Nephron progenitor cell (in vitro differentiated cells): ENCODE data around the gene SH2B2.

Source experiments
- DNase-seq: peaks from one replicate; pipeline ENCODE4 v3.0.0; 2021
- H3K27ac Mint-ChIP-seq: 2 replicates; pipeline ENCODE4 v1.8.0; 2021; ENCODE audit warnings: mild to moderate bottlenecking, moderate library complexity, mixed read lengths
- H3K27me3 Mint-ChIP-seq: 2 replicates; pipeline ENCODE4 v1.8.0; 2021; ENCODE audit warnings: mild to moderate bottlenecking, low read depth, mixed read lengths; ENCODE audit not compliant: poor library complexity
- H3K36me3 Mint-ChIP-seq: 2 replicates; pipeline ENCODE4 v1.8.0; 2021; ENCODE audit warnings: low read depth, mixed read lengths
- H3K4me1 Mint-ChIP-seq: 2 replicates; pipeline ENCODE4 v1.8.0; 2021; ENCODE audit warnings: mixed read lengths
- H3K4me3 Mint-ChIP-seq: 2 replicates; pipeline ENCODE4 v1.8.0; 2021; ENCODE audit warnings: mild to moderate bottlenecking, moderate library complexity, mixed read lengths
- H3K9me3 Mint-ChIP-seq: 2 replicates; pipeline ENCODE4 v1.8.0; 2021; ENCODE audit warnings: mild to moderate bottlenecking, moderate library complexity, mixed read lengths
- CTCF ChIP-seq: fragments of 200-600 bp; sonication (generic); IDR thresholded peaks from 2 replicates; pipeline ENCODE4 v1.5.0; 2021; ENCODE audit warnings: antibody characterized with exemption

SH2B2 gene

DNA sequence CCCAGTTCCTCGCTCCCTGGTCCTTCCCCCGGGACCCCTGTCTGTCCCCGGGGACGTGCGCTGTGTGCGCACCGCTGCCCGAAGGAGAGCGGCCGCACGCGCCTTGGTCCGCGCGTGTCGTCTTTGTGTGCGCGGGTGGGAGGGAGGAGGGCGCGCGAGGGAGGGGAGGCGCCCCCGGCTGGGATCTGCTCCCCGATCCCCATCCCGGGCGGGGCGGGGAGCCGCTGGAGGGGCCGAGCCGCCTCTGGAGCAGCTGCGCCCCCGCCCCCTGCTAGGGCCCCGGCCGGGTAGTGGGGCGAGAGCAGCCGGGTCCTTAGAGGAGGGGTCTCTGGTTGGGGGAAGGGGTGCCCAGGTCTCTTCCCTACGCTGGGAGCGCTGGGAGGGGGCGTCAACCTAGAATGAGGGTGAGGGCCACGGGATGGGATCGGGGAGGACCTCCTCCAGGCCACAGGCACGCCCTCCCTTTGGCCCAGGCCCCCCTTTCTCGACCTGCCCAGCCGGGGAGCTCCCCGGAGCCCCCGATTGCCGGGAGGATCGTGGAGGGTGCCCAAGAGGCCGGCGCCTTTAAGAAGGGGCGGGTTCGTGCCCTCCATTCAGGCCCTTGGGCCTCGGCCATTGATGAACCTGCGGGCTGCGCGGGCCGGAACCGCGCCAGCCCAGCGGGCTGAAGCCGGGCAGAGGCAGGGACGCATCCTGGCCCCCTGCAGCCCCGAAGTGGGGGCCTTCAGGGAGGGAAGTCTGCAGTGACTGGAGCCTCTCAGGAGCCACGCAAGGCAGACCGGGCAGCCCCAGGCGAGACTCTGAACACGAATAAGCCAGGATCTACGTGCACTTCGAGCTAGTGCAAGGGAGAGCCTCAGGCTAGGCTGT is 678 bp downstream of the SH2B2 start:
- Mint-ChIP-seq H3K4me1 (peaks cover 45% of the 10 kb centered on the region), H3K4me3 (peak overlapping the region; percentile 74), H3K27me3 (peaks cover 18% of the 10 kb centered on the region), H3K27ac (no peak overlapping the region), H3K9me3 (no peaks in the 10 kb centered on the region), H3K36me3 (no peaks in the 10 kb centered on the region)
- TF ChIP-seq CTCF = no peak
- peak; percentile 53 for DNase-seq

DNA sequence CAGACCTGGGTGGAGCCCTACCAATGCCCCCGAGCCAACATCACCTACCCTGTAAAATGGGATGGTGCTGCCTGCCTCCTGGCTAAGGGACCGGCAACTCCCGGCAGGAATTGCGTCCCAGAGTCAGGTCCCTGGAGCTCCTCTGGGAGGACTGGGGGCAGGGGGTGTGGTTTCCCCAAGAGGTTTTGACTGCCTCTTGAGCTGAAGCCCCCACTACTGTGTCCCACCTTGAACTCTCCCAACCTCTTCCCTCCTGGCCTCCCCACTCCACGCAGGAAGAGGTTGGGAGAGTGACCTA is 1.3 kb downstream of the SH2B2 start:
- H3K4me3 Mint-ChIP-seq = peak overlapping the region; percentile 72
- no peak for DNase-seq
- no peaks in the 10 kb centered on the region for H3K36me3 Mint-ChIP-seq
- no peak overlapping the region for H3K27ac Mint-ChIP-seq
- no peaks in the 10 kb centered on the region for H3K9me3 Mint-ChIP-seq
- H3K4me1 Mint-ChIP-seq = peaks cover 43% of the 10 kb centered on the region
- no peak for TF ChIP-seq CTCF
- H3K27me3 Mint-ChIP-seq = peaks cover 18% of the 10 kb centered on the region

DNA sequence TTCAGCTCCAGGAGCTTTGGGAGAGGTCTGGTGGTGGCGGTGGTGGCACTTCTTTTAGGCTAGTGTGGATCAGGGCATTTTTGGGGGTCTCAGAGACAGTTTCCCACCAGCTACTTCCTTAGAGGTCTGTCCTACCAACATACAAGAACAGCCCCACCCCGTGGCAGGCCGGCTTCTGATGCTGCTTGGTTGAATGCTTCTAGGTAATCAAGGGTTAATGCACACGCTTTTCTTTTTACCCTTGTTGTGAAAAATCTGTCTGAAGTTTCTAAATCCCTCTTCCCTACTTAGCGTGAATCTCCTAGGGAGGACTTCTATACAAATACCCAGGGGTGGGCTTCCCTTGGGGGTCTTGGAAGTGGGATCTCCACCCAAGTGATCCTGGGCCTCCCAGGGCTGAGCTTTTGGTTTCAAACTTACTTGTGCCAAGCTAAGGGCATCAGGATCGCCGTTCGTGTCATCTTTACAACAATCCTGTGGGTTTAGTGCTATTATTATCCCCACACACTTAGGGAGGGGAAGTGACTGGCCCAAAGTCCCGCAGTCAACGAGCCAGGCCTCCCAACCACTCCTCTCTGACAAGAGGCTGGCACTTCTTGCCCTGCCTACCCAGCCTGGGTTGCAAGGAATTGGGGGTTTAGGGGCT is 1.7 kb downstream of the SH2B2 start:
- no peak for DNase-seq
- peak overlapping the region; percentile 72 for H3K4me3 Mint-ChIP-seq
- peaks cover 39% of the 10 kb centered on the region for H3K4me1 Mint-ChIP-seq
- no peak overlapping the region for H3K27ac Mint-ChIP-seq
- no peaks in the 10 kb centered on the region for H3K36me3 Mint-ChIP-seq
- H3K9me3 Mint-ChIP-seq = no peaks in the 10 kb centered on the region
- no peak for TF ChIP-seq CTCF
- peaks cover 18% of the 10 kb centered on the region for H3K27me3 Mint-ChIP-seq

DNA sequence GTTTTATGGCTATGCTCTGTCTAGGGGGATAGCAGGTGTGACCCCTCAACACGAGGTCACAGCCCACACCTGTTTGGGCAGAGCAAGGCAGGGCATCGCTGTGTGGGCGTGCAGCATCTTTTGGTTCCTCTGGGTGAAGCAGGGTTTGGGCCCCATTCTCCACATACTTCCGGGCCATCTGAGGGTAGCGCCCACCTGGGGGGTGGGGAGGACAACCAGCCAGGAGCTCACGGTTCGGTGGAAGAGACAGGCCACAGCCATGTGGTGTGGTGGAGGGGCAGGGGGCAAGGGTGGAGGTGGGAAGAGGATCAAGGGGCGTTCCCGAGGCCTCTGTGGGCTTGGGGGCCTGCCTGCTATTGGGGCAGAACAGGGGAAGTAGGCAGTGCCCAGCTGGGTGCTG is 2.4 kb downstream of the SH2B2 start:
- Mint-ChIP-seq H3K9me3 (no peaks in the 10 kb centered on the region), H3K27ac (no peak overlapping the region), H3K4me1 (peaks cover 38% of the 10 kb centered on the region), H3K27me3 (peaks cover 18% of the 10 kb centered on the region), H3K36me3 (no peaks in the 10 kb centered on the region), H3K4me3 (no peak overlapping the region)
- DNase-seq = no peak
- TF ChIP-seq CTCF = no peak

DNA sequence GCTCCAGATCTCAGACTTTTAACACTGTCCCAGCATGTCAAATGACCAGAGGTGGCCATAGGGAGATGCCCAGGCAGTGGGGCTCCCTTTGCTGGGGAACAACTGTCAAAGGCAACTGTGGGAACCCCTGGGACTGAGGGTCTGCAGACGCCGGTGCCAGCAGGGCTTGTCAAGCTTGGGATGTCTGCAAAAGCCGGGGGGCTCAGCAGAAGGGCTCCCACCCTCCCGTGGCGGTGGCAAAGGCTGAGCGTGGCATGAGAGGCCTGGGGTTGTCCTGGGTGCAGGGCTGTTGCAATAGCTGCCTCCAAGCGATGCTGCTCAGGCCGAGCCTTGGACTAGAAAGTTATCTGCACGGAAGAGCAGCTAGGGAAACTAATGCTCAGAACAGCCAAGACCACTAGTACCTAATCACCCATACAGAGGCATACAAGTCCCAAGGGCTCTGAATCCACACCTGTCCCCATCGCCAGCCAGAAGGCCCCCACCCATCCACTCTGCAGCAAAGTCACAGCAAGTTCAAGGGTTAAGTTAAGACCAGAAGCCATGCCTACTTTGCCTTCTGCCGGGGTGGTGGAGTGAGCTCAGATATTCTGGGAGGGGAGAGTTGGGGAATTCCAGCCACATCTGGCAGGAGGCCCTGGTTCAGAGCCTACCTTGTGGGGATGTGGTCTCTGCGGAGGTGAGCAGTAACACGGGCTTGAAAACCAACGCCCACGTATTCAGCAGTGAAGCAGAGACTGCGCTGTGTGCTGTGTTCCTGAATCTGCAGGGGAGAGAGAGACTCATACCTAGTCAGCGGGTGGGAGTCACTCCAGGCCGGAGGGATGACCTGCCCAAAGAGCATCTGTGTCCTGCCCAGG is 4.6 kb downstream of the SH2B2 start:
- no peaks in the 10 kb centered on the region for H3K36me3 Mint-ChIP-seq

More for the DNA sequence above, 4.6 kb downstream of the SH2B2 start:
- TF ChIP-seq CTCF = no peak
- H3K4me1 Mint-ChIP-seq = peaks cover 47% of the 10 kb centered on the region
- peaks cover 15% of the 10 kb centered on the region for H3K27me3 Mint-ChIP-seq
- no peaks in the 10 kb centered on the region for H3K9me3 Mint-ChIP-seq
- peak overlapping the region; percentile 5 for H3K4me3 Mint-ChIP-seq
- no peak overlapping the region for H3K27ac Mint-ChIP-seq
- no peak for DNase-seq
